Endodermal cell (in vitro differentiated cells): ENCODE measurements around the gene CEND1. TPM values are rescaled to one million over a fixed set of nuclear protein-coding genes. Genes with fewer than 3 reads are reported as not detected.

Source experiments
- DNase-seq: peaks from one replicate; pipeline ENCODE4 v3.0.0-alpha.2; 2017
- H3K27ac ChIP-seq: 2 replicates; pipeline ENCODE4 v1.5.1; 2013; ENCODE audit warnings: mild to moderate bottlenecking, low read depth, low read length, moderate library complexity
- H3K27me3 ChIP-seq: 2 replicates; pipeline ENCODE4 v1.6.1; 2013; ENCODE audit warnings: mild to moderate bottlenecking, low read length, moderate library complexity; ENCODE audit not compliant: insufficient read depth, control insufficient read depth, poor library complexity, severe bottlenecking
- H3K36me3 ChIP-seq: 2 replicates; pipeline ENCODE4 v1.7.0; 2013; ENCODE audit warnings: mild to moderate bottlenecking, low read length, moderate library complexity; ENCODE audit not compliant: control insufficient read depth, insufficient read depth
- H3K4me1 ChIP-seq: one replicate; pipeline ENCODE4 v1.7.0; 2013; ENCODE audit warnings: low read length; ENCODE audit not compliant: control insufficient read depth, insufficient read depth
- H3K4me3 ChIP-seq: 2 replicates; pipeline ENCODE4 v1.5.1; 2013; ENCODE audit warnings: mild to moderate bottlenecking, low read length, moderate library complexity
- H3K9ac ChIP-seq: 2 replicates; pipeline ENCODE4 v1.6.1; 2013; ENCODE audit warnings: mild to moderate bottlenecking, low read length, moderate library complexity; ENCODE audit not compliant: poor library complexity, severe bottlenecking; ENCODE audit errors: extremely low read depth
- H3K9me3 ChIP-seq: 2 replicates; pipeline ENCODE4 v1.6.1; 2013; ENCODE audit warnings: mild to moderate bottlenecking, low read length, moderate library complexity; ENCODE audit not compliant: control insufficient read depth
- H3K27ac Mint-ChIP-seq: 2 replicates; pipeline ENCODE4 v1.8.0; 2020; ENCODE audit warnings: mixed read lengths
- H3K27me3 Mint-ChIP-seq: 2 replicates; pipeline ENCODE4 v1.8.0; 2021; ENCODE audit warnings: mild to moderate bottlenecking, mixed read lengths; ENCODE audit not compliant: insufficient read depth
- H3K36me3 Mint-ChIP-seq: 2 replicates; pipeline ENCODE4 v1.8.0; 2020; ENCODE audit warnings: low read depth, mixed read lengths
- H3K4me1 Mint-ChIP-seq: 2 replicates; pipeline ENCODE4 v1.8.0; 2020; ENCODE audit warnings: mixed read lengths
- H3K4me3 Mint-ChIP-seq: 2 replicates; pipeline ENCODE4 v1.8.0; 2020; ENCODE audit warnings: mild to moderate bottlenecking, moderate library complexity, mixed read lengths
- H3K9me3 Mint-ChIP-seq: 2 replicates; pipeline ENCODE4 v1.8.0; 2020; ENCODE audit warnings: mild to moderate bottlenecking, mixed read lengths
- CTCF ChIP-seq: fragments of 200-600 bp; sonication (generic); conservative IDR thresholded peaks from 2 replicates; pipeline ENCODE4 v1.5.0; 2021; ENCODE audit warnings: antibody characterized with exemption, mild to moderate bottlenecking
- WGBS, 2 experiments: methylation state at CpG; one replicate each; pipeline versions ENCODE4 v1.1.5 to v1.1.7; 2013; ENCODE audit warnings: missing lambda C conversion rate in 2 of 2, mixed read lengths in 1 of 2; ENCODE audit not compliant: insufficient coverage in 1 of 2, insufficient read length in 1 of 2; 5-methylcytosine and 5-hydroxymethylcytosine counted together
- total RNA-seq, 2 donors: library from RNA; stranded (reverse); fragmentation: NEBNext Ultra II Directional in 1 of 2; extraction: Animal tissue kit (Norgen Biotek cat#: 25700) in 1 of 2; gene quantifications; 2 replicates in 1 of 2; 3 replicates in 1 of 2; pipeline ENCODE4 v1.2.1, GENCODE V29; 2021

CEND1 gene
- total RNA-seq, 2 donors from 2014 or later, result not detected

- Histone ChIP-seq H3K9ac (no peak overlapping the region), H3K27ac (no peak overlapping the region), H3K4me1 (peaks cover 18% of the 10 kb centered on the region), H3K9me3 (no peaks in the 10 kb centered on the region), H3K27me3 (peaks cover 66% of the 10 kb centered on the region), H3K4me3 (peak overlapping the region; percentile 66), H3K36me3 (no peaks in the 10 kb centered on the region)
- WGBS, 2 experiments, result 14 to 25% methylated on average over 9 to 39 of the region's 40 CpGs
- Mint-ChIP-seq H3K27me3 (peaks cover 50% of the 10 kb centered on the region), H3K27ac (no peak overlapping the region), H3K4me3 (peak overlapping the region; percentile 59), H3K36me3 (peaks cover 7% of the 10 kb centered on the region), H3K9me3 (no peaks in the 10 kb centered on the region), H3K4me1 (peaks cover 24% of the 10 kb centered on the region)
- peak; percentile 76 for DNase-seq
- no peak for TF ChIP-seq CTCF
These were observed 39.4 kb upstream of the CEND1 start for GRCh38 chr11:829176-829846.

- H3K4me1 ChIP-seq, result peaks cover 18% of the 10 kb centered on the region
- no peak overlapping the region for H3K4me3 ChIP-seq
- no peak overlapping the region for H3K9ac ChIP-seq
- H3K36me3 ChIP-seq, result no peaks in the 10 kb centered on the region
- H3K4me3 Mint-ChIP-seq, result peak overlapping the region; percentile 59
- peaks cover 66% of the 10 kb centered on the region for H3K27me3 ChIP-seq
- no peaks in the 10 kb centered on the region for H3K9me3 Mint-ChIP-seq
- peaks cover 7% of the 10 kb centered on the region for H3K36me3 Mint-ChIP-seq
- peaks cover 24% of the 10 kb centered on the region for H3K4me1 Mint-ChIP-seq
- H3K27me3 Mint-ChIP-seq, result peaks cover 50% of the 10 kb centered on the region
- no peak for TF ChIP-seq CTCF
- no peak overlapping the region for H3K27ac Mint-ChIP-seq
- peak overlapping the region; percentile 49 for H3K27ac ChIP-seq
- 56 to 69% methylated on average over 15 to 21 of the region's 21 CpGs for WGBS, 2 experiments
- DNase-seq, result peak; percentile 70
- no peaks in the 10 kb centered on the region for H3K9me3 ChIP-seq
These were observed 38.8 kb upstream of the CEND1 start for GRCh38 chr11:828506-829175.

- Mint-ChIP-seq H3K27ac (peak within 1 kb of the TSS; percentile 90), H3K27me3 (peaks cover 50% of the 10 kb centered on the region), H3K4me1 (peaks cover 24% of the 10 kb centered on the region), H3K4me3 (peak within 1 kb of the TSS; percentile 69), H3K9me3 (no peaks in the 10 kb centered on the region), H3K36me3 (peaks cover 9% of the 10 kb centered on the region)
- peak within 1 kb of the TSS; percentile 68 for H3K4me3 ChIP-seq
- peaks cover 66% of the 10 kb centered on the region for H3K27me3 ChIP-seq
- no peak for TF ChIP-seq CTCF
- 42 to 54% methylated on average over 4 to 5 of the region's 5 CpGs for WGBS, 2 experiments
- peak within 1 kb of the TSS; percentile 49 for H3K27ac ChIP-seq
- DNase-seq, result no peak
- no peaks in the 10 kb centered on the region for H3K9me3 ChIP-seq
- H3K4me1 ChIP-seq, result peaks cover 18% of the 10 kb centered on the region
- no peaks in the 10 kb centered on the region for H3K36me3 ChIP-seq
- no peak within 1 kb of the TSS for H3K9ac ChIP-seq
These were observed 38.0 kb upstream of the CEND1 start, which contains the start of gene CRACR2B for GRCh38 chr11:827897-828192. CRACR2B (plus strand) TSS chr11:827919; CDS start chr11:828608, 689 bp downstream.
